ENCODE measurements around the gene ARHGEF37.
"Not testable (repeated sequence)": the region's sequence is repeated elsewhere in the genome, so short reads cannot be mapped to it uniquely, and the experiment has no call there.

ARHGEF37 gene

DNA sequence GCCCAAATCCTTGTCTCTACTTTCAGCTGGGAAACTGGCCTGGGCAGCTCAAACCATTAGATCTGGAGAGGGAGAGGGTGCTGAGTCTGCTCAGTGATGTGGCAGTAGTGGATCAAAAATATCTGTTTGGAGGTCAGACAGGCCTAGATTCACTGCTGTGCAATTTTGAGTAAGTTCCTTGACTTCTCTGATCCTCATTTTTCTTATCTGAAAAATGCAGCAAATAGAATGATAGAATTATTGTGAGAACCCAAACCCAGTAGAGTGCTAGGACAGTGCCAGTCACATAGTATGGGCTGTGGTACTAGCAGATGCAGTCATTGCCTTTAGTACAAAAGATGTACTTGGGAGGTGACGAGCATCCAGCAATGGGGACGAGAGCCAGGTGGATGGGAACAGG lies 50.2 kb downstream of the ARHGEF37 start:
- no peak for DNase-seq

DNA sequence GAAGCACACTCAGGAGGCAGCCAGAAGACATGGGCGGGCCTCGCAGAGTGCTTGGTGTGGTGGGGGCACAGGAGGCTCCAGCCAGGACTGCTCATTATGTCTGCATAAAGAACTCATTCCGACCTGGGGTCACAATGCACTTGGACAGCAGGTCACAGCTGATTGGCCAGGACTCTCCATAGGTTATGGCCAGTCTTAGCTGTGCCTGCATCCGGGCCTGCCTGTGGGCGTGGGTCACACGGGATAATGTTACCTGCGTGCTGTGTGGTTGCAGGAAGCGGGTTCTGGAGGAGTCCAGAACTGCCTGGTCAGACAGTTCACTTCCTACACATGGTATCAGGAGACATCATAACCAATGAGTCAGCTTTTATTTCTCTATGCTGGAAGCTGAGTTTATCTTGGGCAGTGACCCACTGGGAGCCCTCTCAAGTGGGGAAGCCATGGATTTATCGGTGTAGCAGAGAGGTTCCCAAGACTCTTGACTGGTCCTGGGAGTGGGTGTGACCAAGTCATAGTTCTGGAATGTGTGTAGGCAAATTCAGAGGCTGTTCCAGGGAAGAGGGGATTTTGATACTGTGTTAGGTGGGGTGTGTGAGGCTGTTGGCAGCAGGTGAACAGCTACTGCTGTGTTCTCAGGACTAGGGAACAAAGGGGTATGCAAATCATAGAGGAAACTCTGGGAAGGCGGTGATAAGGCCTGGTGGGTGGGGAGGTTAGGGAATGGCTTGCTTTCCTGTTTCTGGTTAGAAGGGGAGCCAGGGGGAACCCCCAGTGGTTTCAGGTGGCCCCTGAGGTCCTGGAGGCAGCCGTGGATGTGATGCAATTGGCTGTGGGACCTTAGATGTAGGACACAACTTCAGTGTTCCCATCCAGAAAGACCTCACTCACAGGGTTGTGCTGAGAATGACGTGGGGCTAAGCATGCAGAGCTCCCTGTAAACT lies 51.3 kb downstream of the ARHGEF37 start:
- DNase-seq: peak; percentile 77

DNA sequence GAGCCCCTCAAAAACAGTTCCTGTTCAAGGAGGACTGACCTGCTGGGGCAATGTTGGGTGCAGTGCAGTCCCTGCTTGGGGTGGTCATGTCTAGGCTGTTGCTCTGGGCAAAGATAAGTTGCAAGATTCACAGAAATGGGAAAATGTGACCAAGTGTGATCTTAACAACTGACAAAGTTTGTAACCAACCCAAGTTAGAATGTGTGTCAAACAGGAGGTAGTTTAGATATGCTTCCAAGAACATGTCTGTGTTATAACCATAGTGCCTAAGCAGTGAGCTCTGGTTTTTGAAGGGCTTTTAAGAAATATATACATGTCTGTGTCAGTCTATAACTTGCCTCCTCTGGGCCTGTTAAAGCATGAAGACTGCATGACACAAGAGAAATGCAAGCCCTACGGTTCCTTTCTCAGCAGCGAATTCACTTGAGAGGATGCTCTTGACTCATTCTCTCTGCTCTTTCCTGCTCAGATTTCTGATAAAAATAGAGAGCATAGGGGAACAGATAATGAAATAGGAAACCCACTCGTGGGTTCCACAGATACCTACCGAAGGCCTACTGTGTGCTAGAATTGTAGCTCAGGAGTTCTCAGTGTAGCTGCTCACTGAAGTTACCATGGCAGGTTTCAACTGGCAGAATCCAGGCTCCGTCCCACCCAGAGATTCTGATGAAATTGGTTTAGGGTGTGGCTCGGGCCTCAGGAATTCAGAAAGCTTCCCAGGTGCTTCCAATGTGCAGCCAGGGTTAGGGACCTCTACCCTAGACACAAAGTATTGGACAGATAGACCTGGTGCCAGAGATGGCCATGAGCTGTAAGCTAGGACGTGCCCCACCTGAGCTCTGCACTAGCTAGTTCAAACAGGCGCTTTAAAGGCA lies 52.4 kb downstream of the ARHGEF37 start:
- DNase-seq: peak; percentile 66

DNA sequence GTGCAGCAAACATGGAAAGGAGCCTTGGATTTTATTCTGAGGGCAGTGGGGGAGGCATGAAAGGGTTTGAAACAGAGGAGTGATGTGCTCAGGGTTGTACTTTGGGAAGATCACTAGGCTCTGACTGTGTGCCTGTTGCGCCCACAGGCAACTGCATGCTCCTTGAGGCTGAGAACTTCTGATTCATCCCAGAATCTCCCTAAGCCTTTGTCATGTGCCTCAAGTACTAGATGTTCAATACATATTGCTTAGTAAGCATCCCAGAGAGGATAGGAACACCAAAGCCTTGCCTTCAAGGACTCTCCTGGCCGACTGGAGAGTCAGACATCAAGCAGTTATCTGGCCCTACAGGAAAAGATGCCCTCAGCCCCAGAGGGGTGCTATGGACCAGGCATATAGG lies 54.1 kb downstream of the ARHGEF37 start:
- no peak for DNase-seq

DNA sequence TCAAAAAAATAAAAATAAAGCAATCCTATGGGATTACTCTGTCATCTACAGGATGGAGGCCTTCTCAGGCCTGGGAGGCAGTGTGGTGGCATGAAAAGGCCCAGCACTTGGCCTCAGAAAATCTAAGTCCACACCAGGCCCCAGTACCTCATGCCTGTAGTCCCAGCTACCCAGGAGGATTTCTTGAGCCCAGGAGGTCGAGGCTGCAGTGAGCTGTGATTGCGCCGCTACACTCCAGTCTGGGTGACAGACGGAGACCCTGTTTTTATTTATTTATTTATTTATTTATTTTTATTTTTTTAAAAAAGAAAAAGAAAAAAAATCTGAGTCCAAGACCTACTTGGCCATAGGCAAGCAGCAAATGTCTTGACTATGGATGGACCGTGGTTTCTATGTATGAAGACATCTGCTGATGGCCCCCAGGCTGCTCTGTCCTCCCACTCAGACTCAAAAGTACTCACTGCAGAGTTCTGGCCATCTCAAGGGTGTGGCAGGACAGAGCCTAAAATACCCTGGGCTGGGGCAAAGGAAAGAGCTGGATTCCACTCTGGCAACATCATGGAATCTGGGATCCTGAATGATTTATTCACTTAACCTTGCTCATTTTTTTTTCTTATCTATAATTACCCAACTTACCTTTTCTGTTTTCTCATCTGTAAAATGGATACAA lies 55.0 kb downstream of the ARHGEF37 start:
- no peak for DNase-seq

DNA sequence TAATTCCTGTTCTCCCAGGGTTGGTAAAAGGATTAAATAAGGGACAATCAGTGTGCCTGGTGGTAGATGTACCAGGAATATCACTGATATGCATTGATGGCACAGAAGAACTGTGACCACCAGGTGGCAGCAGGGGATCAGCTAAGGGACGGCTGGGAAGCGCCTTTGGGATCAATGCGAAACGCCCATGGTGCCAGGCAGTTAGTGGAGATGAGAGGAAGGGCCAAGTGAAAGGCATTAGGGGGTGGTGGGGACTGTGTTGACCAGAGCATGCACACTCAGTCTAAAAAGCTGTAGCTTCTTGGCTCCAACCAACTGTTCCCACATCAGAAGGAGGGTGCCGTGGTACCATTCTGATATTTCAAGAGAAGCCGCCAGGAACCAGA lies 55.6 kb downstream of the ARHGEF37 start:
- peak; percentile 86 for DNase-seq

DNA sequence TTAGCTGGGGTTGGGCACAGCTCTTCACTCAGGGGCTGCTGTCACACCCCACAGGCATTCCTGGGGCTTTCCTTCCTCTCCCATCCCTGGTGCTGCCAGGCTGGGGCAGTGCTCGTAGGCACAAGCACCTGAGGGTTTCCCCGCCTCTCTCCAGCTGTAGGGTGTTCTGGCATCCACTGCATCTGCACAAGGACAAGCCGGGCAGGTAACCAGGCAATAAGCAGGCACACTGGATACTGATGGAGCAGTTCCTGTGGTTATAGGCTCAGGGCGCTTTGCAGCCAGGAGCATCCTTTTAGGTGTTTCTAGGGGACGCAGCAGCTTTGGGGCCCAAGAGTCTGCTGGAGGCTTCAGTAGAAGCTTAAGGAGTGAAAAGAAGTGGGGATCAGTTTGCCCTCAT lies 56.8 kb downstream of the ARHGEF37 start:
- no peak for DNase-seq

DNA sequence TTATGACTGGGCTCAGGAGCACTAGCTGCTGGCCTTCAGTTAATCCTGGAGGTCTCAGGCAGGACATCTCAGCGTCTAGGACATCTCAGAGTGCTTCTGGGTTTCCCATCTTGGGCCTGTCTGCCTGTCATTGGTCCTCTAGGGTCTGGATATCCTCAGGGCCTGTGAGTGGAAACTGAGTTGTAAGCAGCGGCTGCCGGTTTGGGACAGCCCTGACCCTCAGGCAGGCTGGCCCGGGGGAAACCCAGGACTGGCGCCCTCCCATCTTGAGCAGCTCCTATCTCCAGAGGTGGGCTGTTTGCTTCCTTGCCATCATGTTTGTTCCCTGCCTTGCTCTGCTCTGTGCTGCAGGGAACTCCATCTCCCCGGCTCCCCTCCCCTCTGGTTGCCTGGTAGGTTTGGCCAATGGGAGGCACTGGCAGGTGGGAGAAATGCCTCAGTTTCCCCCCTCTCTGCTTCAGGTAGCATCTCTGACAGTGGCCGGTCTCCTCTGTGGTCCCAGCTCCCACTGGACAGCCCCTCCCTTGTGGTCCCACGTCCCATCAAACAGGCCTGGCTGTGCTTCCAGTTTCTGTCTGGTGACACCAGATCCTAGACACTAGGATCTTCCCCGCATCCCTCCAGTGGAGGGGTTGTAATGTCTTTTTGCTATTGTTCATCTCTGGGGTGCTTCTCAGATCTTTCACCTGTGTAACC lies 57.4 kb downstream of the ARHGEF37 start:
- DNase-seq: no peak

DNA sequence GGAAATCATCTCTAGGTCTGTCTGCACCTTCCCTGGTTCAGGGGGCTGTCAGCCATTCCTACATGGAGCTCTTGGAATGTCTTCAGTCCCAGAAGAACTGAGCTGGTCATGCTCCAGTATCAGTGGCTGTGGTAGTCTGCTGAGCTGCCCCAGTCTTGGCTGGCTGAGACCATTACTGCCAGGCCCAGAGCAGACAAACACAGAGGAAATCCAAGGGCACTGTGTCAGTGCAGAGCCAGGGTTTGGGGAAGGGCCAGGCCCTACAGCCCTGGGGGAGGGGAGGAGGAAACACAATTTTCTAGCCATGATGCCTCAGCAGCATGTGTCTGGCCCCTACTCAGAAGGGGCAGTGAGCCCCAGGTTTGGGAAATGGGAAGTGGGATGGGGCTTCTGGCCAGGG lies 58.4 kb downstream of the ARHGEF37 start:
- DNase-seq: no peak

DNA sequence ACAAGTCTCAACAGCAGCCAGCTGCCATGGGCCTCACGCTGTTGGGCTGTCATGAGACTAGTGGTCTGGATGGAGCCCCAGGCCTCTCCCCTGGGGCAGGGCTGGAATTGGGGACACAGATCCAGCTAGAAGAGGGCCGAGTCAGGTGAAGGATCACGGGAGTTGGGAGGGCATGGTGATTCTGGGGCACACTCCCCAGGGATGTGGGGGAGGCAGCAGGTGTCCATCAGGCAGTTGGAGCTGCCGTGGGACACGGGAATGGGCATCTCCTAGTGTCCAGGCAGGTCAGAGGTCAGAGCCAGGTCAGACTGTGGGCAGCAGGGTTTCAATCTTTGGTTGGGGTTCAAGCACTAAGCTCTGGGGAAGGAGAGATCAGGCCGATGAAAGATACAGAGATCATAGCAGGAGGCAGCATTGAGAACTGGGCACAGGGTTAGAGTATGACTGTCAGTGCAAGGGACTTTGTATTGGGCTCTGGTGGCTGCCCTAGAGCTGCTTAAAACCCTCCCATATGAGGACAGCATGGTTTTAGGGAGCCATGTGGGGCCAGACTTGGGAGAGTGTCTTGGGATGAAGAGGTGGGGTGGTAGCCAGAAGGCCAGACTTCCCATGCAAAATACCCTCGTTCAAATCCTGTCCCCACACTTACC lies 59.2 kb downstream of the ARHGEF37 start:
- no peak for DNase-seq

DNA sequence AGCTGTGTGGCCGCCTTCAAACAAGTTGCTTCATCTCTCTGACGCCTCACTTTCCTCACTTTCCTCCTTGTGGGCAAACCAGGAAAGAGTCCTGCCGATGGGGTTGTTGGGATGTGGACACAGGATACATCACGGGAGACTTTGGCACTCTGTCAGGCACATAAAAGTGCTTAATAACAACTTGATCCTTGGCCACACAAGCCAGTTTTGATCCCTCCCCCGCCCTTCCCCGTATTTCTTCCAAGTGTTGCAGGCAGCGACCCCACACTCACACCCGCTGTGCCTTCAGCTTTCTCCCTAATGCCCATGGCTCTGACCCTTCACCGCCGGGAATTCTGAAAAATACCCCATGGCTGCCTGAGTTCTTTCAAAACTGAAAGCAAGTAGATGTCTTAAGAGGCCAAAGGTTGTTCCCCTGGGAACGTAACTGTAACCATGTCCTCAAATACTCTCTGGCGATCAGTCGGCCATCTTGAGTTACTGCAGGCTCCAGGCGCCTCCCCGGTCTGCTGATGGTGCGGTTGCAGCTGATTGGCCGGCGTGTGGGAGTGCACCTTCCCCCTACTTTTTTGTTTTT lies 59.8 kb downstream of the ARHGEF37 start:
- DNase-seq: no peak

DNA sequence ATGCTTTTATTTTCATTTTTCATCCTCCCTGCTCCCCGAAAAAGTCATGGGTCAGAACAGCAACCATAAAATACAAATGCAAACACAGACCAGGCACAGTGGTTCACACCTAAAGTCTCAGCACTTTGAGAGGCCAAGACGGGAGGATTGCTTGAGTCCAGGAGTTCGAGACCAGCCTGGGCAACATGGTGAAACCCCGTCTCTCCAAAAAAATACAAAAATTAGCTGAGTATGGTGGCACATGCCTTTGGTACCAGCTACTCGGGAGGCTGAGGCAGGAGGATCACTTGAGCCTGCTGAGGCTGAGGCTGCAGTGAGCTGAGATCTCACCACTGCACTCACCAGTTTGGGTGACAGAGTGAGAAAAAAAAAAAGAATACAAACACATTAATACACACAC lies 60.3 kb downstream of the ARHGEF37 start:
- no peak for DNase-seq

DNA sequence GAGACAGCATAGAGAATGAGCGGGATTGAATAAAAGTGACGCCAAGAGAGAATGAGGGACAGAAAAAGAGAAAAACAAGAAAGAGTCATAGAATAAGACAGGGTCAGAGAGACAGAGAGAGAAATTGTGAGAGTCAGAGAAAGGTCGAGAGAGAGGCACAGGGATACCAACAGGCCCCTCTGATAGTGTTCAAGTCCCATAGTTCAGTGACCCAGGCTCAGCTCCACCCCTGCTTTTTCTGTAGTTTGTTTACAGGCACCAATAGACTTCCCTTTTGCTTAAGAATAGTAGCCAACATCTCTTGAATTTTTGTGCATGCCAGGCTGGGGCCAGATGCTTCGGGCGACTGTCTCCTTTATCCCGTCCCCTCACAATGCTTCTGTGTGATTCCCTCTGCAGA lies 62.5 kb downstream of the ARHGEF37 start:
- DNase-seq: no peak

DNA sequence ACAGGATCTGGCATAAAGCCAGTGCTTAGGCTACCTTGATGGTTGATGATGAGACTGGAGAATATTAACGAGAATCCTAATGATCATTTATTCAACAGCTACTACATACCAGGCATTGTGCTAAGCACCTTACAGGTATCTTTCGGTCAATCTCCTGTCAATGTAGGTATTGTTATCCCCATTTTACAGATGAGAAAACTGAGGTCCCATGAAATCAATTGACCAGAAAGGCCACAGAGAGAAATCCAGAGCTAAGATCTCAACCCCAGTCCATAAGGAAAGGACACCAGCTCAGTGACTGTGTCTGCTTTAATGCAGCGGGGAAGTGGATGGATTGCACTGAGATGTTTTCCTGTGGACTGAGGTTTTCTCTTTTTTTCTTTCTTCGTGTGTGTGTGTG lies 63.3 kb downstream of the ARHGEF37 start:
- DNase-seq: no peak

DNA sequence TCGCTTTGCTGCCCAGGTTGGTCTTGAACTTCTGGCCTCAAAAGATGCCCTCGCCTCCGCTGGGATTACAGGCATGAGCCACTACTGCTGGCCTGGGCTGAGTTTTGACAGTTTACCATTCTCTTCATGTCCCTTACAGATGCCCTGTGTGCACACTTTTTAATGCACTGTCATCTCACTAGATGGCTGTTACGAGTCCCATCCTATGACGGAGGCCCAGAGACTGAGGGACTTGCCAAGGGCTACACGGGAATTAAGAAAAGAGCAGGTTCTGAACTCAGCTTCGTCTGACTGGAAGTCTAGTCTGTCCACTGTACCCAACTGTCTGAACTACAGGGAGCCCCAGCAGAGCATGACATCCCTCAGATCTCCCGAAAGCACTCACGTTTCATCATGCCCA lies 63.9 kb downstream of the ARHGEF37 start:
- no peak for DNase-seq

DNA sequence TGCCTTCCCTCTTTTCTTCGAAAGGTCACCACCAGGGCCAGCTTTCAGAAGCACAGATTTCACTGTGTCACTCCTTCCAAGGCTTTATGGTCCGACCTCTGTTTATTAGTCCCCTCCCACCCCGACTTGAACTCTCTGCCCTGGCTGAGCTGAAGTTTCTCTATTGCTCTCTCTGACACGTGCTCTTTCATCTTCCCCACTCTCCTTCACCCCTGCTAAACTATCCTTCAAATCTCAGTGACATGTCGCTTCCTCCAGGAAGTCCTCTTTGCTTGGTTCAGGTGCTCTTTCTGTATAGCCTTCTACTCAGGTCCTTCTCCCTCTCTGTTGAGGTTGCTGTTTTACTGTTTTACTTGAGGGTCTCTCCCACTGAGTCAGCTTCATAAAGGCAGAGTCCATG lies 64.4 kb downstream of the ARHGEF37 start:
- DNase-seq: no peak

DNA sequence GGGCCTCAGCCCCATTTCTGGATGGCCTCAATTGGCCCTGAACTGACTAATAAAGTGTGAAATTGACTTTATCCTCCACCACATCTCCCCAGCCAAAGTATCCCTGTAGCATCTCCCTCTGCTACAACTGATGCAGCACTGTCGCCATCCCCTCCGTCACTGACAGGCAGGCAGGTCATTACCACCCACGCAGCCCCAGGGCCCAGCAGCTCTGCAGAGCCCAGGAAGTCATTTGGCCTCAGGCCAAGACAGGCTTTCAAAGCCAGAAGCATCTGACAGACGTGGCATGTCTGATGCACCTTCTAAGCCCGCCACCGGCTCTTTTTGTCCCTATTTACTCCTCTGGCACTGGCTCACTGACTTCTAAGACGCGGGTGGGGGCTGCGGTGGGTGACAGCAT lies 65.3 kb downstream of the ARHGEF37 start:
- no peak for DNase-seq

DNA sequence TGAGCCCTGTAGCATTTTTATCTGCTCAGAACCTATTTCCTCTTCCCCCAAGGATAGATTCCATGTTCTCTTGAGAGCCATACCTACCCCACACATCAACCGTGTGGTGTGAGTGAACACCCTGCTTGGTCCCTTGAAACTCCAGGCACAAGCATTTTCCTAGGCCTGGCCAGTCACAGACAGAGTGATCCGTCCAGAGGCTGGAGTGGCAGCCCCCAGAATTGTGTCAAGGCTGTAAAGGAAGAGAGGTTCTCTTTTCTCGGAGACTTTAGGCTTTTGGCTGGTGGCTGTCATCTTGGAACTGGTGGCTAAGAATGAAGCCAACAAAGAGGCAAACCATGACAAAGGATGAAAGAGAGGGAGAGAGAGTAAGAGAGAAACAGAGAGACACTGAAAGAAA lies 66.0 kb downstream of the ARHGEF37 start:
- no peak for DNase-seq

DNA sequence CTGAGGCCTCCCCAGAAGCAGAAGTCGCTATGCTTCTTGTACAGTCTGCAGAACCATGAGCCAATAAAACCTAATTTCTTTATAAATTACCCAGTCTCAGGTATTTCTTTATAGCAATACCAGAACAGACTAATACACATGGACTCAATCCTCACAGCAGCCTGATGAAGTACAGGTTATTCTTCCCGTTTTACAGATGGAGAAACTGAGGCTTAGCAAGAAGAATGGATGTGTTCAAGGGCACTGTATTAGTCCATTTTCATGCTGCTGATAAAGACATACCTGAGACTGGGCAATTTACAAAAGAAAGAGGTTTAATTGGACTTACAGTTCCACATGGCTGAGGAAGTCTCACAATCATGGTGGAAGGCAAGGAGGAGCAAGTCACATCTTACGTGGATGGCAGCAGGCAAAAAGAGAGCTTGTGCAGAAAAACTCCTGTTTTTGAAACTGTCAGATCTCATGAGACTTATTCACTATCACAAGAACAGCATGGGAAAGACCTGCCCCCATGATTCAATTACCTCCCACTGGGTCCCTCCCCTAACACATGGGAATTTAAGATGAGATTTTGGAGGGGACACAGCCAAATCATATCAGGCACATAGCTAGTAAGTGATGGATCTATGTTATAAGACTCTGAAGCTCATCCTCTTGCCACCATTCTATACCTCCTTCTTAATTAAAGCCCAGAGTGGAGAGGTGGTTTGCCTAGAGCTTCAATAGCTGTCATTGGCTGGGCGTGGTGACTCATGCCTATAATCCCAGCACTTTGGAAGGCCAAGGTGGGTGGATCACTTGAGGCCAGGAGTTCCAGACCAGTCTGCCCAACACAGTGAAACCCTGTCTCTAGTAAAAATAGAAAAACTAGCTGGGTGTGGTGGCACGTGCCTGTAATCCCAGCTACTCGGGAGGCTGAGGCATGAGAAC lies 67.4 kb downstream of the ARHGEF37 start:
- DNase-seq: not testable (repeated sequence)

DNA sequence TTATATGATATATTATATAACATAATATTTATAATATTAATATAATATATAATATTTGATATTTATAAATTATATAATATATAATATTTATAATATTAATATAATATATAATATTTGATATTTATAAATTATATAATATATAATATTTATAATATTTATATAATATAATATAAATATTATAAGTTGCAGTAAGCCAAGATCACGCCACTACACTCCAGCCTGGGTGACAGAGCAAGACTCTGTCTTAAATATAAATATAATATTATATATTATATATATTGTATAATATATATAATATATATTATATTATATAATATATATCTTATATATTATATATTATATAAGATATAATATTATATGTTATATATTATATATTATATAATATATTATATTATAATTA lies 68.4 kb downstream of the ARHGEF37 start:
- DNase-seq: not testable (repeated sequence)

DNA sequence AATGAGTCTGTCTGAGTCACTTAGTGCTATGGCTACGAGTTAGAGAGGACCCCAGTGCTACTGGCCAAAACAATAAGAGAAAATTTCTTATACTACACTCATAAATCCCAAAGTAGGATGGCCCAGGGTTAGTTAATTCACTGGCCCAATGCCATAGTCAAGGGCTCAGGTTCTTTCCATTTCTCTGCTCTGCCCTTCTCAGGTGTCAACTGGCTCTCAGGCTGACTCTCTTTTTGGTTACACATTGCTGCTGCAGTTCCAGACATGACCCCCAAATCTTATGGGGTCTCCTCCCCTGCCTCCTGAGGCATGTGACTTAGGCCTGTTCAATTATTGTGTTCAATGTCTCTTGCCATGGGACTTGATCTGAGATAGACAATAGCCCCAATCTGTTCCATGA lies 70.4 kb downstream of the ARHGEF37 start:
- peak; percentile 63 for DNase-seq

All from hematopoietic multipotent progenitor cell treated with erythropoietin and hydrocortisone succinate and interleukin-3 and kit ligand, for 6 days (in vitro differentiated cells).